ENCODE measurements around the gene SNTG2. TPM values are rescaled to one million over a fixed set of nuclear protein-coding genes. Genes with fewer than 3 reads are reported as not detected.

Gene SNTG2
- total and polyA plus RNA-seq, 2 donors (not counting 3 experiments of a cell fraction or from before 2014, with no cell fraction given), result not detected

DNA sequence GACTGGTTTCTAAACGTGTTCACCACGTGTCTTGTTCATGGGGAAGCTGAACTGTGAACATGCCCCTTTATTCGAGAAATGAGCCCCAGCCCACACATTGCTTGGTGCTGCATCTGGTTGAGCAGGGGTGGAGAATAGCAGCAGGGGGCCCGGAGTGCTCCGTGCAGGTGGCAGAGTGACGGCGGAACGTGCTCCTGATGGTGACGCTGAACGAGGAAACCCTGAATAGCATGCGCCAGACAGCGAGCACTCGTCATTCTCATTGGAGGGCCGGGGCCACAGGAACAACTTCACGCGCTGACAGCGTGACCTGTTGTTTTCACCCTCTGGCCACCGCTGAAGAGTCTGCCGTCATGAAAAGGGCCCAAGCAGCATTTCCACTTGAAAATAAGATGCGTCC is 336.8 kb downstream of the SNTG2 start:
- Histone ChIP-seq H3K4me2 (ENCODE audit: insufficient read depth, low read length) (no peak overlapping the region), H3K9me1 (replicated peaks; ENCODE audit: control insufficient read depth, extremely low read depth, insufficient read depth, low read length) (no peaks in the 10 kb centered on the region), H3K27ac (ENCODE audit: insufficient read depth, low read depth, low read length) (no peak overlapping the region), H3K79me2 (ENCODE audit: control insufficient read depth, insufficient read depth, low read length) (no peaks in the 10 kb centered on the region), H2AFZ (ENCODE audit: low read depth, low read length) (no peak overlapping the region), H3K9ac (replicated peaks; ENCODE audit: extremely low read depth, insufficient read depth, low read length) (no peak overlapping the region), H3K4me1 (ENCODE audit: control insufficient read depth, extremely low read depth, insufficient read depth, low read length) (no peaks in the 10 kb centered on the region), H3K36me3 (ENCODE audit: control insufficient read depth in 2 of 2, extremely low read depth in 1 of 2, insufficient read depth in 2 of 2, low read length in 2 of 2) (no peaks in the 10 kb centered on the region), H3K9me3 (replicated peaks; ENCODE audit: control insufficient read depth, insufficient read depth, low read length) (no peaks in the 10 kb centered on the region), H3K4me3 (replicated peaks in 1 of 3; ENCODE audit: insufficient read depth in 1 of 3, low read depth in 1 of 3, low read length in 3 of 3) (no peak overlapping the region), H4K20me1 (replicated peaks; ENCODE audit: control insufficient read depth, extremely low read depth, insufficient read depth, low read length) (no peaks in the 10 kb centered on the region), H3K27me3 (ENCODE audit: control insufficient read depth in 2 of 2, insufficient read depth in 2 of 2, low read length in 2 of 2) (no peaks in the 10 kb centered on the region)
- ChIA-PET CTCF (no interaction called here), POLR2A (no interaction called here)
- BruUV-seq (replicated peaks), result no TSS peak
- TF ChIP-seq, protein P1, sequence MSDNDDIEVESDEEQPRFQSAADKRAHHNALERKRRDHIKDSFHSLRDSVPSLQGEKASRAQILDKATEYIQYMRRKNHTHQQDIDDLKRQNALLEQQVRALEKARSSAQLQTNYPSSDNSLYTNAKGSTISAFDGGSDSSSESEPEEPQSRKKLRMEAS (IDR thresholded peaks at IDR 0.05; ENCODE audit: insufficient read depth, insufficient read length), result no peak
- TF ChIP-seq POLR2AphosphoS5 (IDR thresholded peaks at IDR 0.05; ENCODE audit: insufficient read depth, low read depth, low read length) (no peak), GATA2 (IDR thresholded peaks at IDR 0.05; ENCODE audit: insufficient read depth, insufficient read length, low read depth, low read length) (no peak), POLR2A (IDR thresholded peaks at IDR 0.05; ENCODE audit: low read depth, low read length) (no peak), FOS (IDR thresholded peaks at IDR 0.05; ENCODE audit: borderline replicate concordance, insufficient read depth, low read length) (no peak), EZH2 (IDR thresholded peaks at IDR 0.05; ENCODE audit: borderline replicate concordance, low read depth, low read length, severe bottlenecking) (no peak)
- DNase-seq (ENCODE audit: low read depth, low spot score) (no peak), FAIRE-seq (no peak)
- intact Hi-C loops (cut with micrococcal nuclease), result no loop called here
- dilution Hi-C loops (cut with MboI; ENCODE audit: extremely low pct_ligation_motif_present, low sequenced_read_pairs), result no loop called here

DNA sequence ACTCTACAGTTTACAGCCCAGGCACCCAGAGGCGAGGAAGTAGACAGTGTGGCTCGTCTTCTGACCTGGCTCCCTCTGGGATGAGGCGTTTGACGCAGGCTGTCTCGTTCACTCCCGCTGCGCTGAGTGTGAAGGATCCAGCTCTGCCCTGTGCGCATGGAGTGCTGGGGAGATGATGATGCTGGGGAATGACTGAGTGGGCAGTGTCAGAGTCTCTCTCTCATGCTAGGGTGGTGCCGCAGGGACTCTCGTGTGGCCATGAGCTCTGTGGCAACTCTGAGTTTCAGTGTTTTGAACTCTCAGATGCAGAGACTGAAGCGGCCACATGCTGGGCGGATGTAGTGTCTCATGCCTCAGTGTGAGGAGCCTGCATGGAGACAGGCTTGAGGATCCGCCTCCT is 344.3 kb downstream of the SNTG2 start:
- dilution Hi-C loops (cut with MboI; ENCODE audit: extremely low pct_ligation_motif_present, low sequenced_read_pairs), result no loop called here
- BruUV-seq (replicated peaks), result no TSS peak
- Histone ChIP-seq H3K9me1 (replicated peaks; ENCODE audit: control insufficient read depth, extremely low read depth, insufficient read depth, low read length) (no peaks in the 10 kb centered on the region), H3K9me3 (replicated peaks; ENCODE audit: control insufficient read depth, insufficient read depth, low read length) (peaks cover 2% of the 10 kb centered on the region), H2AFZ (ENCODE audit: low read depth, low read length) (no peak overlapping the region), H3K4me1 (ENCODE audit: control insufficient read depth, extremely low read depth, insufficient read depth, low read length) (no peaks in the 10 kb centered on the region), H3K79me2 (ENCODE audit: control insufficient read depth, insufficient read depth, low read length) (no peaks in the 10 kb centered on the region), H3K27me3 (ENCODE audit: control insufficient read depth in 2 of 2, insufficient read depth in 2 of 2, low read length in 2 of 2) (no peaks in the 10 kb centered on the region), H3K27ac (ENCODE audit: insufficient read depth, low read depth, low read length) (no peak overlapping the region), H4K20me1 (replicated peaks; ENCODE audit: control insufficient read depth, extremely low read depth, insufficient read depth, low read length) (no peaks in the 10 kb centered on the region), H3K4me2 (ENCODE audit: insufficient read depth, low read length) (no peak overlapping the region), H3K4me3 (replicated peaks in 1 of 3; ENCODE audit: insufficient read depth in 1 of 3, low read depth in 1 of 3, low read length in 3 of 3) (no peak overlapping the region), H3K9ac (replicated peaks; ENCODE audit: extremely low read depth, insufficient read depth, low read length) (no peak overlapping the region), H3K36me3 (ENCODE audit: control insufficient read depth in 2 of 2, extremely low read depth in 1 of 2, insufficient read depth in 2 of 2, low read length in 2 of 2) (no peaks in the 10 kb centered on the region)
- ChIA-PET CTCF (no interaction called here), POLR2A (no interaction called here)
- intact Hi-C loops (cut with micrococcal nuclease), result no loop called here
- FAIRE-seq (no peak), DNase-seq (ENCODE audit: low read depth, low spot score) (no peak)
- no peak for TF ChIP-seq POLR2AphosphoS5 (IDR thresholded peaks at IDR 0.05; ENCODE audit: insufficient read depth, low read depth, low read length)
- no peak for TF ChIP-seq FOS (IDR thresholded peaks at IDR 0.05; ENCODE audit: borderline replicate concordance, insufficient read depth, low read length)
